Lower lobe of right lung (tissue), 2 donors: ENCODE data around the gene EVA1B. TPM values are rescaled to one million over a fixed set of nuclear protein-coding genes. Genes with fewer than 3 reads are reported as not detected.

Experiments used
- ATAC-seq, 2 donors: fragments of 200-7000 bp; cut with Tn5 transposase; one replicate each; pipeline ENCODE4 v1.9.1; 2020 to 2022; ENCODE audit warnings: mild to moderate bottlenecking in 2 of 2, moderate library complexity in 2 of 2
- DNase-seq: peaks from one replicate; pipeline ENCODE4 v3.0.0-alpha.2; 2020
- H3K27ac ChIP-seq: fragments of 200-600 bp; one replicate; pipeline ENCODE4 v1.8.0; 2022
- H3K27me3 ChIP-seq: fragments of 200-600 bp; one replicate; pipeline ENCODE4 v1.8.0; 2022; ENCODE audit warnings: low read depth
- H3K36me3 ChIP-seq: fragments of 200-600 bp; one replicate; pipeline ENCODE4 v1.8.0; 2022; ENCODE audit warnings: mild to moderate bottlenecking
- H3K4me1 ChIP-seq: fragments of 200-600 bp; one replicate; pipeline ENCODE4 v1.8.0; 2022
- H3K4me3 ChIP-seq: fragments of 200-600 bp; one replicate; pipeline ENCODE4 v1.8.0; 2022; ENCODE audit warnings: mild to moderate bottlenecking
- H3K9me3 ChIP-seq: fragments of 200-600 bp; one replicate; pipeline ENCODE4 v1.8.0; 2022
- CTCF ChIP-seq: fragments of 200-600 bp; IDR thresholded peaks from one replicate; pipeline ENCODE4 v1.8.0; 2022; ENCODE audit warnings: antibody characterized with exemption, mild to moderate bottlenecking
- intact Hi-C: fragments of 100-400 bp; cut with DNase I; formaldehyde crosslinking; loops from one replicate; pipeline ENCODE4 v1.11.0; 2022
- long read RNA-seq: library from polyadenylated mRNA; unstranded; transcript quantifications from one replicate; pipeline ENCODE4 v2.0.0, GENCODE V29; 2021
- total RNA-seq: library from RNA; stranded (reverse); fragmentation: NEBNext Ultra II Directional; extraction: Animal tissue kit (Norgen Biotek cat#: 25700); gene quantifications from one replicate; pipeline ENCODE4 v1.2.1, GENCODE V29; 2021
- donor health status: DM: no; HTN: yes; CAD: no; lungs with severe emphysema.

Gene EVA1B
- 25.7 TPM for total RNA-seq
- long read RNA-seq, transcript EVA1B-202 (3 exons, 699 nt): major isoform, 37 of 63 reads
- long read RNA-seq, partial matches to known transcripts: 6 of 63 reads
- long read RNA-seq, other reads (novel, unspliced or antisense): 20 of 63 reads

- ATAC-seq (peak; percentile 49 to 61), DNase-seq (peak; percentile 82)
- no peaks in the 10 kb centered on the region for H3K36me3 ChIP-seq
- H3K9me3 ChIP-seq: no peaks in the 10 kb centered on the region
- H3K27me3 ChIP-seq: no peaks in the 10 kb centered on the region
- peak within 1 kb of the TSS; percentile 84 for H3K4me3 ChIP-seq
- peaks cover 36% of the 10 kb centered on the region for H3K4me1 ChIP-seq
- peak within 1 kb of the TSS; percentile 86 for H3K27ac ChIP-seq
- intact Hi-C loops: no loop called here
- no peak for TF ChIP-seq CTCF
Measured at GRCh38 chr1:36323636-36324352, at the start of gene EVA1B. EVA1B (minus strand) TSS chr1:36323645; CDS start chr1:36323037, 608 bp downstream.

- intact Hi-C loops: no loop called here
- ATAC-seq (no peak), DNase-seq (no peak)
- Histone ChIP-seq H3K4me1 (peaks cover 74% of the 10 kb centered on the region), H3K36me3 (peaks cover 7% of the 10 kb centered on the region), H3K27me3 (no peaks in the 10 kb centered on the region), H3K27ac (peak overlapping the region; percentile 97), H3K9me3 (no peaks in the 10 kb centered on the region), H3K4me3 (no peak overlapping the region)
- no peak for TF ChIP-seq CTCF
Measured at GRCh38 chr1:36372617-36373016, 49.2 kb upstream of the EVA1B start.

GRCh38 chr1:36369061-36369861 lies 45.8 kb upstream of the EVA1B start:
- intact Hi-C loops: no loop called here

GRCh38 chr1:36367798-36368197 lies 44.4 kb upstream of the EVA1B start:
- ATAC-seq: no peak
- Histone ChIP-seq H3K27me3 (no peaks in the 10 kb centered on the region), H3K4me1 (peaks cover 64% of the 10 kb centered on the region), H3K27ac (peak overlapping the region; percentile 1), H3K9me3 (no peaks in the 10 kb centered on the region), H3K4me3 (no peak overlapping the region), H3K36me3 (peaks cover 11% of the 10 kb centered on the region)
- TF ChIP-seq CTCF: no peak
- intact Hi-C loops: no loop called here
- no peak for DNase-seq

More at GRCh38 chr1:36369061-36369861, 45.8 kb upstream of the EVA1B start:
- Histone ChIP-seq H3K4me1 (peaks cover 78% of the 10 kb centered on the region), H3K9me3 (no peaks in the 10 kb centered on the region), H3K36me3 (peaks cover 8% of the 10 kb centered on the region), H3K27ac (peak overlapping the region; percentile 22), H3K27me3 (no peaks in the 10 kb centered on the region), H3K4me3 (no peak overlapping the region)
- peak; percentile 97 for TF ChIP-seq CTCF
- ATAC-seq (peak; percentile 44 to 66), DNase-seq (peak; percentile 81)

GRCh38 chr1:36367066-36367465 lies 43.6 kb upstream of the EVA1B start:
- Histone ChIP-seq H3K9me3 (no peaks in the 10 kb centered on the region), H3K4me1 (peaks cover 56% of the 10 kb centered on the region), H3K36me3 (peaks cover 19% of the 10 kb centered on the region), H3K27ac (peak overlapping the region; percentile 66), H3K27me3 (no peaks in the 10 kb centered on the region), H3K4me3 (no peak overlapping the region)
- ATAC-seq (no peak), DNase-seq (no peak)
- TF ChIP-seq CTCF: no peak
- intact Hi-C loops: no loop called here
